Lung (tissue), 12 donors: ENCODE data around the gene RNASEH1. TPM values are rescaled to one million over a fixed set of nuclear protein-coding genes. Genes with fewer than 3 reads are reported as not detected.

ENCODE experiments used
- ATAC-seq: fragments of 200-7000 bp; cut with Tn5 transposase; one replicate; pipeline ENCODE4 v1.9.1; 2020; ENCODE audit warnings: moderate number of reproducible peaks; ENCODE audit not compliant: insufficient read depth, low FRiP score
- DNase-seq, 3 donors: peaks; one replicate each; pipeline ENCODE4 v3.0.0-alpha.2; 2013 to 2017
- H3K27ac ChIP-seq, 2 donors: one replicate each; pipeline ENCODE4 v1.5.1; 2013; ENCODE audit warnings: mild to moderate bottlenecking in 2 of 2, moderate library complexity in 2 of 2, control low read depth in 1 of 2, inconsistent platforms in 1 of 2, low read depth in 1 of 2, low read length in 1 of 2
- H3K27me3 ChIP-seq, 3 donors: one replicate each; pipeline ENCODE4 v1.5.1; 2013; ENCODE audit warnings: low read length in 2 of 3; ENCODE audit not compliant: control insufficient read depth in 3 of 3, insufficient read depth in 3 of 3
- H3K36me3 ChIP-seq, 4 donors: one replicate each; pipeline ENCODE4 v1.5.1; 2013; ENCODE audit warnings: low read length in 4 of 4, mild to moderate bottlenecking in 1 of 4, moderate library complexity in 1 of 4; ENCODE audit not compliant: control insufficient read depth in 4 of 4, insufficient read depth in 4 of 4
- H3K4me1 ChIP-seq, 5 donors: one replicate each; pipeline ENCODE4 v1.5.1; 2013; ENCODE audit warnings: low read length in 5 of 5, mild to moderate bottlenecking in 2 of 5, moderate library complexity in 1 of 5; ENCODE audit not compliant: control insufficient read depth in 5 of 5, insufficient read depth in 5 of 5
- H3K4me3 ChIP-seq: one replicate; pipeline ENCODE4 v1.5.1; 2013; ENCODE audit warnings: mild to moderate bottlenecking, control low read depth, moderate library complexity
- H3K9ac ChIP-seq, 2 donors: one replicate each; pipeline ENCODE4 v1.5.1; 2013; ENCODE audit warnings: low read length in 2 of 2, control low read depth in 1 of 2; ENCODE audit not compliant: insufficient read depth in 1 of 2
- H3K9me3 ChIP-seq, 4 donors: one replicate each; pipeline ENCODE4 v1.5.1; 2013; ENCODE audit warnings: low read length in 3 of 4, mild to moderate bottlenecking in 1 of 4, moderate library complexity in 1 of 4; ENCODE audit not compliant: control insufficient read depth in 4 of 4, insufficient read depth in 3 of 4
- CTCF ChIP-seq: IDR thresholded peaks from 2 replicates; pipeline ENCODE4 v1.5.1; 2012; ENCODE audit warnings: mild to moderate bottlenecking; ENCODE audit errors: control extremely low read depth, extremely low read depth
- WGBS, 2 donors: extraction: QIAGEN DNeasy Blood & Tissue Kit; methylation state at CpG; one replicate each; pipeline ENCODE4 v1.1.7; 2013; 5-methylcytosine and 5-hydroxymethylcytosine counted together
- polyA plus RNA-seq, 2 donors: library from polyadenylated mRNA; stranded (reverse); fragments of 200-250 nt; gene quantifications; one replicate each; pipeline ENCODE4 v1.2.1, GENCODE V29; 2013
- total RNA-seq, 2 donors: library from RNA; depleted of rRNA in 1 of 2; stranded (reverse); fragments of >200 nt in 1 of 2; gene quantifications; one replicate each; pipeline ENCODE4 v1.2.1, GENCODE V29; 2014 to 2021
- donor health status: control.
- donor health status: control.
- donor health status: Bipolar disorder and iron deficiency.
- donor health status: healthy.
- donor health status: DM: yes; HTN: yes; CAD: no.

The RNASEH1 gene
- total and polyA plus RNA-seq, 4 donors: 9.6 to 24.5 (median 15.2) TPM

GRCh38 chr2:3604991-3605961 lies 47.1 kb upstream of the RNASEH1 start:
- H3K9ac ChIP-seq: no peak overlapping the region
- no peaks in the 10 kb centered on the region for H3K27me3 ChIP-seq
- DNase-seq (peak in 2 of 3 donors; percentile 70 to 88), ATAC-seq (no peak)
- no peak overlapping the region for H3K4me3 ChIP-seq
- H3K27ac ChIP-seq: peak overlapping the region in 1 of 2 donors; percentile 51
- 33 to 42% methylated on average over 28 to 44 of the region's 44 CpGs for WGBS, 2 donors
- TF ChIP-seq CTCF: no peak
- no peaks in the 10 kb centered on the region for H3K9me3 ChIP-seq
- H3K4me1 ChIP-seq: peaks cover 0 to 22% (median 0%) of the 10 kb centered on the region in 5 donors
- no peaks in the 10 kb centered on the region for H3K36me3 ChIP-seq

- no peak for DNase-seq
- no peak for TF ChIP-seq CTCF
Measured at GRCh38 chr2:3604207-3604877, 46.2 kb upstream of the RNASEH1 start.

GRCh38 chr2:3603536-3604206 lies 45.5 kb upstream of the RNASEH1 start:
- H3K4me3 ChIP-seq: no peak overlapping the region
- WGBS, 2 donors: 93 to 97% methylated on average over 18 to 19 of the region's 19 CpGs
- DNase-seq (no peak), ATAC-seq (no peak)
- H3K9me3 ChIP-seq: no peaks in the 10 kb centered on the region
- no peak for TF ChIP-seq CTCF
- no peaks in the 10 kb centered on the region for H3K36me3 ChIP-seq
- no peaks in the 10 kb centered on the region for H3K27me3 ChIP-seq
- no peak overlapping the region for H3K27ac ChIP-seq
- no peak overlapping the region for H3K9ac ChIP-seq
- H3K4me1 ChIP-seq: peaks cover 0 to 22% (median 1%) of the 10 kb centered on the region in 5 donors

More at GRCh38 chr2:3604207-3604877, 46.2 kb upstream of the RNASEH1 start:
- Histone ChIP-seq H3K27me3 (no peaks in the 10 kb centered on the region), H3K36me3 (no peaks in the 10 kb centered on the region), H3K9me3 (no peaks in the 10 kb centered on the region), H3K4me3 (no peak overlapping the region), H3K9ac (no peak overlapping the region), H3K4me1 (peaks cover 0 to 22% (median 0%) of the 10 kb centered on the region in 5 donors), H3K27ac (no peak overlapping the region)
- WGBS, 2 donors: 88 to 93% methylated on average over 16 of the region's 16 CpGs
- no peak for ATAC-seq
